IMR-90 (cell line): ENCODE results near the gene ADAMTS8. TPM values are rescaled to one million over a fixed set of nuclear protein-coding genes. Genes with fewer than 3 reads are reported as not detected.

Experiments
- USF2 ChIP-seq: fragments of 150-350 bp; IDR thresholded peaks from 2 replicates; pipeline ENCODE4 v1.6.1; 2017; ENCODE audit warnings: mild to moderate bottlenecking, antibody characterized with exemption, low read length, low read depth
- polyA plus RNA-seq, 3 experiments: library from polyadenylated mRNA; depleted of rRNA; stranded (reverse); fragments of >200 nt; gene quantifications; 2 replicates each; pipeline ENCODE4 v1.2.3, GENCODE V29; 2012; ENCODE audit warnings: low replicate concordance in 1 of 3
- total RNA-seq: library from RNA; depleted of rRNA; stranded (reverse); fragments of >200 nt; gene quantifications from 2 replicates; pipeline ENCODE4 v1.2.3, GENCODE V29; 2012

Gene ADAMTS8
- total and polyA plus RNA-seq, 2 of the 4 experiments (the other 2 are of a cell fraction): under 0.01 to 0.60 TPM

- TF ChIP-seq USF2: no peak
Measured at GRCh38 chr11:130415731-130416529, 12.5 kb downstream of the ADAMTS8 start (continued).
